ENCODE results near the gene PLEKHN1.

- TF ChIP-seq CTCF (conservative IDR thresholded peaks at IDR 0.05; ENCODE audit: low read length) (no peak), EZH2phosphoT487 (IDR thresholded peaks at IDR 0.05; ENCODE audit: borderline replicate concordance, low read depth, low read length) (no peak)
Observed at GRCh38 chr1:991895-992294, 25.6 kb downstream of the PLEKHN1 start.
